K562 (cell line): ENCODE data around the gene SLC35G6. TPM values are rescaled to one million over a fixed set of nuclear protein-coding genes. Genes with fewer than 3 reads are reported as not detected.

Source experiments
- CBX5 ChIP-seq: IDR thresholded peaks from 2 replicates; pipeline ENCODE4 v1.6.1; 2014; ENCODE audit warnings: low read depth, borderline replicate concordance
- GATA2 ChIP-seq: sonication (generic); formaldehyde crosslinking; IDR thresholded peaks from 2 replicates; pipeline ENCODE4 v1.4.0; 2020; ENCODE audit warnings: mild to moderate bottlenecking, missing genetic modification reagents
- GATAD2B ChIP-seq: fragments of 450-650 bp; IDR thresholded peaks from 2 replicates; pipeline ENCODE4 v1.6.1; 2017; ENCODE audit warnings: mild to moderate bottlenecking, borderline replicate concordance
- HEY1 ChIP-seq: fragments of 250-450 bp; sonication (Bioruptor Pico); IDR thresholded peaks from 2 replicates; pipeline ENCODE4 v1.5.0; 2020; ENCODE audit warnings: mild to moderate bottlenecking, moderate library complexity, borderline replicate concordance
- HMG20A ChIP-seq: fragments of 450-650 bp; formaldehyde crosslinking; conservative IDR thresholded peaks from 2 replicates; pipeline ENCODE4 v1.4.0; 2020; ENCODE audit warnings: mild to moderate bottlenecking, mixed read lengths
- ILF3 ChIP-seq: fragments of 450-650 bp; IDR thresholded peaks from 2 replicates; pipeline ENCODE4 v1.6.1; 2018; ENCODE audit warnings: antibody characterized with exemption, mild to moderate bottlenecking, moderate library complexity, borderline replicate concordance
- KDM5B ChIP-seq: fragments of 200-600 bp; sonication (generic); IDR thresholded peaks from 2 replicates; pipeline ENCODE4 v1.6.1; 2012; ENCODE audit warnings: low read depth, mild to moderate bottlenecking, moderate library complexity, low read length, control low read depth, inconsistent platforms; ENCODE audit not compliant: insufficient replicate concordance
- MCM2 ChIP-seq: fragments of 450-650 bp; IDR thresholded peaks from 2 replicates; pipeline ENCODE4 v1.6.1; 2017; ENCODE audit warnings: low read depth, mild to moderate bottlenecking
- NCOA1 ChIP-seq: fragments of 450-650 bp; IDR thresholded peaks from 2 replicates; pipeline ENCODE4 v1.6.1; 2016; ENCODE audit warnings: low read depth
- NONO ChIP-seq, 2 experiments: fragments of 200-400 bp in 1 of 2; fragments of 450-650 bp in 1 of 2; formaldehyde crosslinking in 1 of 2; IDR thresholded peaks; 2 replicates each; pipeline ENCODE4 v1.6.1; 2017; ENCODE audit warnings: low read depth in 2 of 2, mild to moderate bottlenecking in 2 of 2, moderate library complexity in 2 of 2, low read length in 1 of 2
- PML ChIP-seq: IDR thresholded peaks from 2 replicates; pipeline ENCODE4 v1.6.1; 2012; ENCODE audit warnings: low read length, inconsistent platforms
- POLR2G ChIP-seq: fragments of 200-400 bp; formaldehyde crosslinking; IDR thresholded peaks from 2 replicates; pipeline ENCODE4 v1.6.1; 2017; ENCODE audit warnings: low read depth, mild to moderate bottlenecking, antibody characterized with exemption, low read length, moderate library complexity
- PRMT5 ChIP-seq: sonication (generic); formaldehyde crosslinking; IDR thresholded peaks from 2 replicates; pipeline ENCODE4 v1.5.0; 2020; ENCODE audit warnings: missing genetic modification reagents
- PRPF4 ChIP-seq: fragments of 200-400 bp; formaldehyde crosslinking; IDR thresholded peaks from one replicate; pipeline ENCODE4 v1.6.1; 2017; ENCODE audit warnings: low read length, low read depth, mild to moderate bottlenecking; ENCODE audit not compliant: insufficient read depth, poor library complexity, severe bottlenecking
- RAD21 ChIP-seq, 2 experiments: fragments of 250-450 bp in 1 of 2; fragments of 450-650 bp in 1 of 2; sonication (Bioruptor Pico) in 1 of 2; formaldehyde crosslinking in 1 of 2; IDR thresholded peaks in 1 of 2; conservative IDR thresholded peaks in 1 of 2; 2 replicates each; pipeline versions ENCODE4 v1.4.0 to v1.8.0; 2020 to 2022; ENCODE audit warnings: mild to moderate bottlenecking in 2 of 2, moderate library complexity in 1 of 2
- SAP30 ChIP-seq: fragments of 200-600 bp; sonication (generic); IDR thresholded peaks from 2 replicates; pipeline ENCODE4 v1.6.1; 2012; ENCODE audit warnings: borderline replicate concordance, low read depth, mild to moderate bottlenecking, moderate library complexity, low read length, control low read depth, inconsistent platforms; ENCODE audit not compliant: insufficient read depth, poor library complexity, severe bottlenecking
- SIN3A ChIP-seq, 2 experiments: fragments of 150-350 bp in 1 of 2; IDR thresholded peaks; 2 replicates each; pipeline ENCODE4 v1.6.1; 2011 to 2016; ENCODE audit warnings: borderline replicate concordance in 2 of 2, low read depth in 2 of 2, low read length in 2 of 2, mild to moderate bottlenecking in 2 of 2, moderate library complexity in 2 of 2; ENCODE audit not compliant: control insufficient read depth in 1 of 2
- TAF1 ChIP-seq: IDR thresholded peaks from 2 replicates; pipeline ENCODE4 v1.6.1; 2011; ENCODE audit warnings: mild to moderate bottlenecking, low read length, moderate library complexity; ENCODE audit not compliant: insufficient read depth, control insufficient read depth, severe bottlenecking; ENCODE audit errors: extremely low read depth
- ZNF316 ChIP-seq: fragments of 450-650 bp; IDR thresholded peaks from 2 replicates; pipeline ENCODE4 v1.6.1; 2016
- polyA plus RNA-seq, 8 experiments: library from polyadenylated mRNA; depleted of rRNA in 4 of 8; stranded (reverse) in 5 of 8; unstranded in 3 of 8; fragments of >200 nt; fragmentation: Nextera tagmentation in 2 of 8; fragmentation: Illumina TruSeq in 1 of 8; extraction: Ambion mirVana in 2 of 8; extraction: Trizol in 1 of 8; gene quantifications; 2 replicates each; pipeline versions ENCODE4 v1.2.1 to v1.2.3, GENCODE V29; 2011 to 2014; ENCODE audit warnings: inconsistent platforms in 1 of 8, missing spikeins in 1 of 8
- total RNA-seq, 7 experiments: library from RNA; depleted of rRNA in 6 of 7; stranded (reverse); fragments of >200 nt in 6 of 7; fragmentation: Illumina TruSeq in 2 of 7; extraction: Trizol in 2 of 7; gene quantifications; 2 replicates each; pipeline versions ENCODE4 v1.2.1 to v1.2.3, GENCODE V29; 2011 to 2021; ENCODE audit warnings: low replicate concordance in 1 of 7
- TF ChIP-seq, protein P1 (sequence below): sonication (generic); formaldehyde crosslinking; IDR thresholded peaks from 2 replicates; pipeline ENCODE4 v1.8.1; 2022; ENCODE audit warnings: missing genetic modification reagents
- TF ChIP-seq, protein P2 (sequence below): fragments of 450-650 bp; formaldehyde crosslinking; IDR thresholded peaks from 2 replicates; pipeline ENCODE4 v1.4.0; 2020; ENCODE audit warnings: mild to moderate bottlenecking, mixed read lengths
- TF ChIP-seq, protein P3 (sequence below): fragments of 450-650 bp; IDR thresholded peaks from 2 replicates; pipeline ENCODE4 v1.7.1; 2018; ENCODE audit warnings: mild to moderate bottlenecking, low read depth; ENCODE audit not compliant: partially characterized antibody

SLC35G6 gene
- total and polyA plus RNA-seq, 9 of the 15 experiments (the other 6 are each of a cell fraction or from before 2014, with no cell fraction given) = not detected

DNA sequence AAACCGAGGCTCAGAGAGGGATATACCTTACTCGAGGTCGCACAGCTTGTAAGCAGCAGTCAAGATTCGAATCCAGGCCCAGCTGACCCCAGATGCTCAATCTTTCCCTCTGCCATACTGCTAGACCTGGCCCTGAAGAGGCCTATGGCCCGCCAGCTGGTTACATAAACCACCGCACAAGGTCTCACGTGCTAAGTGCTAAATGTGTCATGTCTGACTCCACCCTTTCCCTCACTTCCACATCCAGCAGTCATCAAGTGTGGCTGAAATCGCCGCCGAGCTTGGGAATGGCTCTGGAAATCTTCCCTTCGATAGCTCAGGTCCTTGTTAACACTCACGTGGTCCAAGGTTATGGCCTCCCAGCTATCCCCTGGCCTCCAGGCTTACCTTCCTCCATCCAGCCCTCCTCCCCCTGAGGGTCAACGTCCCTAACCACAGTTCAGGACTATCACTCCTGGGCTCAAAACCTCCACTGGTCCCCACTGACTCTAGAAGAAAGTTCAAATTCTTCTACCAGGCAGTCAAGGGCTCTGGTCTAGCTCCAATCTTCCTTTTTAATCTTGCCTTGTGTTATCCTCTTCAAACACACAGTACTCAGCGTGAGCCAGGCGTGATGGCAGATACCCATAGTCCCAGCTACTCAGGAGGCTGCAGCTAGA is 5.4 kb upstream of the SLC35G6 start (continued):
- TF ChIP-seq RAD21 (CRISPR knock-in tag; conservative IDR thresholded peaks at IDR 0.05 in 1 of 2, IDR thresholded peaks at IDR 0.05 in 1 of 2) (no peak), HMG20A (CRISPR knock-in tag) (no peak), MCM2 (no peak), SIN3A (IDR thresholded peaks at IDR 0.05; ENCODE audit: borderline replicate concordance in 2 of 2, control insufficient read depth in 1 of 2, low read depth in 2 of 2, low read length in 2 of 2) (peak in 1 of 2 experiments; percentile 52; a peak in 1 of 4 replicates), ILF3 (no peak), PRMT5 (no peak), NONO (IDR thresholded peaks at IDR 0.05; ENCODE audit: low read depth in 2 of 2, low read length in 1 of 2) (no peak), CBX5 (no peak), POLR2G (no peak), HEY1 (CRISPR knock-in tag) (no peak), NCOA1 (no peak), KDM5B (no peak), PML (0 out of 2 replicates have a peak, but pooled peaks have one; percentile 33), GATAD2B (no peak), TAF1 (no peak), ZNF316 (no peak), GATA2 (CRISPR knock-in tag) (peak; percentile 85), PRPF4 (no peak), SAP30 (no peak)
- TF ChIP-seq, protein P1, sequence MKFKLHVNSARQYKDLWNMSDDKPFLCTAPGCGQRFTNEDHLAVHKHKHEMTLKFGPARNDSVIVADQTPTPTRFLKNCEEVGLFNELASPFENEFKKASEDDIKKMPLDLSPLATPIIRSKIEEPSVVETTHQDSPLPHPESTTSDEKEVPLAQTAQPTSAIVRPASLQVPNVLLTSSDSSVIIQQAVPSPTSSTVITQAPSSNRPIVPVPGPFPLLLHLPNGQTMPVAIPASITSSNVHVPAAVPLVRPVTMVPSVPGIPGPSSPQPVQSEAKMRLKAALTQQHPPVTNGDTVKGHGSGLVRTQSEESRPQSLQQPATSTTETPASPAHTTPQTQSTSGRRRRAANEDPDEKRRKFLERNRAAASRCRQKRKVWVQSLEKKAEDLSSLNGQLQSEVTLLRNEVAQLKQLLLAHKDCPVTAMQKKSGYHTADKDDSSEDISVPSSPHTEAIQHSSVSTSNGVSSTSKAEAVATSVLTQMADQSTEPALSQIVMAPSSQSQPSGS (CRISPR knock-in tag) = no peak
- TF ChIP-seq, protein P2, sequence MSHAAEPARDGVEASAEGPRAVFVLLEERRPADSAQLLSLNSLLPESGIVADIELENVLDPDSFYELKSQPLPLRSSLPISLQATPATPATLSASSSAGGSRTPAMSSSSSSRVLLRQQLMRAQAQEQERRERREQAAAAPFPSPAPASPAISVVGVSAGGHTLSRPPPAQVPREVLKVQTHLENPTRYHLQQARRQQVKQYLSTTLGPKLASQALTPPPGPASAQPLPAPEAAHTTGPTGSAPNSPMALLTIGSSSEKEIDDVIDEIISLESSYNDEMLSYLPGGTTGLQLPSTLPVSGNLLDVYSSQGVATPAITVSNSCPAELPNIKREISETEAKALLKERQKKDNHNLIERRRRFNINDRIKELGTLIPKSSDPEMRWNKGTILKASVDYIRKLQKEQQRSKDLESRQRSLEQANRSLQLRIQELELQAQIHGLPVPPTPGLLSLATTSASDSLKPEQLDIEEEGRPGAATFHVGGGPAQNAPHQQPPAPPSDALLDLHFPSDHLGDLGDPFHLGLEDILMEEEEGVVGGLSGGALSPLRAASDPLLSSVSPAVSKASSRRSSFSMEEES (CRISPR knock-in tag) = no peak
- TF ChIP-seq, protein P3, sequence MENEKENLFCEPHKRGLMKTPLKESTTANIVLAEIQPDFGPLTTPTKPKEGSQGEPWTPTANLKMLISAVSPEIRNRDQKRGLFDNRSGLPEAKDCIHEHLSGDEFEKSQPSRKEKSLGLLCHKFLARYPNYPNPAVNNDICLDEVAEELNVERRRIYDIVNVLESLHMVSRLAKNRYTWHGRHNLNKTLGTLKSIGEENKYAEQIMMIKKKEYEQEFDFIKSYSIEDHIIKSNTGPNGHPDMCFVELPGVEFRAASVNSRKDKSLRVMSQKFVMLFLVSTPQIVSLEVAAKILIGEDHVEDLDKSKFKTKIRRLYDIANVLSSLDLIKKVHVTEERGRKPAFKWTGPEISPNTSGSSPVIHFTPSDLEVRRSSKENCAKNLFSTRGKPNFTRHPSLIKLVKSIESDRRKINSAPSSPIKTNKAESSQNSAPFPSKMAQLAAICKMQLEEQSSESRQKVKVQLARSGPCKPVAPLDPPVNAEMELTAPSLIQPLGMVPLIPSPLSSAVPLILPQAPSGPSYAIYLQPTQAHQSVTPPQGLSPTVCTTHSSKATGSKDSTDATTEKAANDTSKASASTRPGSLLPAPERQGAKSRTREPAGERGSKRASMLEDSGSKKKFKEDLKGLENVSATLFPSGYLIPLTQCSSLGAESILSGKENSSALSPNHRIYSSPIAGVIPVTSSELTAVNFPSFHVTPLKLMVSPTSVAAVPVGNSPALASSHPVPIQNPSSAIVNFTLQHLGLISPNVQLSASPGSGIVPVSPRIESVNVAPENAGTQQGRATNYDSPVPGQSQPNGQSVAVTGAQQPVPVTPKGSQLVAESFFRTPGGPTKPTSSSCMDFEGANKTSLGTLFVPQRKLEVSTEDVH = no peak
